ENCODE measurements around the gene FYCO1.

FYCO1 gene

DNA sequence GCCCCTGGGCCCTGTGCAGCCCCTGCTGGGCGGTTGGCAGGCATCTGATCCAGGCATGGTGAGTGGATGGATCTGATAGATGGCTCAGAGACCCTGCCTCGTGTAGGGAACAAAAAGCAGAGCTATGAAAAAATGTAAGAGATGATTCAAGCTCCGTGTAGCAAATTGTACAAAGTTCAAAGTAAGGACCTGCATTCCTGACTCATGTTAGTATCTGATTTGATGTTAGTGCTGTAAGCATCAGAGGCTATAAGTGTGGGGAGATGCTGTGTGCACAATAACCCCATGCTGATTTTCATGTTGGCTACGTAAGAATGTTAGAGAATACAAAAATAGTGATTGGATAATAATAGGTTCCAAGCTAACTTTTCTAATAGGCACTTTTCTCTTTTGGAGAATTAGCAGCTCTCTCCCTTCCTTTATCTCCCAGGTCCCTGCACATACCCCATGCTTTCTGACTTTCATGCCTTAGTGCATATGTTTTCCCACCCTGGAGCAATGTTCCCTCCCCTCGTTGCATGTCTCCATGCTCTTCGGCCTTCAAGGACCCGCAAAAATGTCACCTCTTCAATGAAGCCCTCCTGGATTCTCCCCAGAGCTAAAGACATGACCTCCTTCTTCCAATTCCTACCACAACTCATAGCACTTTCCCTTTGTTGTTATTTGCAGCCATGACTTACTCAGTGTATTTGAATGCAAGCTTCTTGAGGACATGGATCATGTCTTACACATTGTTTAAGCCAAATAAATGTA is 107.7 kb downstream of the FYCO1 start:
- TF ChIP-seq, protein P1, sequence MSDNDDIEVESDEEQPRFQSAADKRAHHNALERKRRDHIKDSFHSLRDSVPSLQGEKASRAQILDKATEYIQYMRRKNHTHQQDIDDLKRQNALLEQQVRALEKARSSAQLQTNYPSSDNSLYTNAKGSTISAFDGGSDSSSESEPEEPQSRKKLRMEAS (IDR thresholded peaks at IDR 0.05), result no peak
- TF ChIP-seq, protein P2, sequence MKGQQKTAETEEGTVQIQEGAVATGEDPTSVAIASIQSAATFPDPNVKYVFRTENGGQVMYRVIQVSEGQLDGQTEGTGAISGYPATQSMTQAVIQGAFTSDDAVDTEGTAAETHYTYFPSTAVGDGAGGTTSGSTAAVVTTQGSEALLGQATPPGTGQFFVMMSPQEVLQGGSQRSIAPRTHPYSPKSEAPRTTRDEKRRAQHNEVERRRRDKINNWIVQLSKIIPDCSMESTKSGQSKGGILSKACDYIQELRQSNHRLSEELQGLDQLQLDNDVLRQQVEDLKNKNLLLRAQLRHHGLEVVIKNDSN (IDR thresholded peaks at IDR 0.05), result no peak
- TF ChIP-seq EP300 (IDR thresholded peaks at IDR 0.05; ENCODE audit: borderline replicate concordance), result no peak
- TF ChIP-seq ZBTB7A (IDR thresholded peaks at IDR 0.05; ENCODE audit: low read depth), result no peak

DNA sequence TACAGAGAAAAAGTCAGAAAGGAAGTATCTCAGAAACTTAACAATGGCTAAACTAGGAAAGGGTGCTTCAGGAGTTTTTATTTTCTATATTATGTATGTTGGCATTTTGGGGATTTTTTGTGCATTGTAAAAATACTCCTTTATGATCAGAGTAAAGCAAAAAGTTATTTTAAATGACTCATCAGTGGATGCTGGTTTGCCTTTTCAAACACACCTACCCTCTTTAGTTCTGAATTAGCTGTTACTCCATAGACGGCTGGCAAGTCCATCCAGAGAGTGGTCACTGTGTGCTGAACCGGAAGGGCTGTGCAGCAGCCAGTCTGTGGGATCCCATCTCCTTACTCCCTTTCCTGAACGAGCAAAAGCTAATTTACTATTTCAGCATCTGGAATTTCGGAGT is 108.3 kb downstream of the FYCO1 start:
- no peak for TF ChIP-seq EP300 (IDR thresholded peaks at IDR 0.05; ENCODE audit: borderline replicate concordance)
- no peak for TF ChIP-seq TEAD4 (IDR thresholded peaks at IDR 0.05)
- no peak for TF ChIP-seq NFIC (IDR thresholded peaks at IDR 0.05)
- TF ChIP-seq CEBPB (IDR thresholded peaks at IDR 0.05), result no peak
- TF ChIP-seq TAF1 (IDR thresholded peaks at IDR 0.05; ENCODE audit: low read depth), result no peak
- TF ChIP-seq FOXM1 (IDR thresholded peaks at IDR 0.05; ENCODE audit: borderline replicate concordance, low read depth), result no peak
- TF ChIP-seq RAD21 (IDR thresholded peaks at IDR 0.05; ENCODE audit: low read depth), result no peak
- no peak for TF ChIP-seq CREB1 (IDR thresholded peaks at IDR 0.05; ENCODE audit: low read depth)
- TF ChIP-seq, protein P2 (IDR thresholded peaks at IDR 0.05), result no peak
- no peak for TF ChIP-seq YY1 (IDR thresholded peaks at IDR 0.05; ENCODE audit: low read depth)
- TF ChIP-seq TCF12 (IDR thresholded peaks at IDR 0.05; ENCODE audit: low read depth), result no peak
- TF ChIP-seq, protein P1 (IDR thresholded peaks at IDR 0.05), result no peak
- TF ChIP-seq EGR1 (IDR thresholded peaks at IDR 0.05), result no peak
- TF ChIP-seq, protein P3, sequence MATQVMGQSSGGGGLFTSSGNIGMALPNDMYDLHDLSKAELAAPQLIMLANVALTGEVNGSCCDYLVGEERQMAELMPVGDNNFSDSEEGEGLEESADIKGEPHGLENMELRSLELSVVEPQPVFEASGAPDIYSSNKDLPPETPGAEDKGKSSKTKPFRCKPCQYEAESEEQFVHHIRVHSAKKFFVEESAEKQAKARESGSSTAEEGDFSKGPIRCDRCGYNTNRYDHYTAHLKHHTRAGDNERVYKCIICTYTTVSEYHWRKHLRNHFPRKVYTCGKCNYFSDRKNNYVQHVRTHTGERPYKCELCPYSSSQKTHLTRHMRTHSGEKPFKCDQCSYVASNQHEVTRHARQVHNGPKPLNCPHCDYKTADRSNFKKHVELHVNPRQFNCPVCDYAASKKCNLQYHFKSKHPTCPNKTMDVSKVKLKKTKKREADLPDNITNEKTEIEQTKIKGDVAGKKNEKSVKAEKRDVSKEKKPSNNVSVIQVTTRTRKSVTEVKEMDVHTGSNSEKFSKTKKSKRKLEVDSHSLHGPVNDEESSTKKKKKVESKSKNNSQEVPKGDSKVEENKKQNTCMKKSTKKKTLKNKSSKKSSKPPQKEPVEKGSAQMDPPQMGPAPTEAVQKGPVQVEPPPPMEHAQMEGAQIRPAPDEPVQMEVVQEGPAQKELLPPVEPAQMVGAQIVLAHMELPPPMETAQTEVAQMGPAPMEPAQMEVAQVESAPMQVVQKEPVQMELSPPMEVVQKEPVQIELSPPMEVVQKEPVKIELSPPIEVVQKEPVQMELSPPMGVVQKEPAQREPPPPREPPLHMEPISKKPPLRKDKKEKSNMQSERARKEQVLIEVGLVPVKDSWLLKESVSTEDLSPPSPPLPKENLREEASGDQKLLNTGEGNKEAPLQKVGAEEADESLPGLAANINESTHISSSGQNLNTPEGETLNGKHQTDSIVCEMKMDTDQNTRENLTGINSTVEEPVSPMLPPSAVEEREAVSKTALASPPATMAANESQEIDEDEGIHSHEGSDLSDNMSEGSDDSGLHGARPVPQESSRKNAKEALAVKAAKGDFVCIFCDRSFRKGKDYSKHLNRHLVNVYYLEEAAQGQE (IDR thresholded peaks at IDR 0.05; ENCODE audit: low read depth), result no peak
- no peak for TF ChIP-seq ZBTB7A (IDR thresholded peaks at IDR 0.05; ENCODE audit: low read depth)

DNA sequence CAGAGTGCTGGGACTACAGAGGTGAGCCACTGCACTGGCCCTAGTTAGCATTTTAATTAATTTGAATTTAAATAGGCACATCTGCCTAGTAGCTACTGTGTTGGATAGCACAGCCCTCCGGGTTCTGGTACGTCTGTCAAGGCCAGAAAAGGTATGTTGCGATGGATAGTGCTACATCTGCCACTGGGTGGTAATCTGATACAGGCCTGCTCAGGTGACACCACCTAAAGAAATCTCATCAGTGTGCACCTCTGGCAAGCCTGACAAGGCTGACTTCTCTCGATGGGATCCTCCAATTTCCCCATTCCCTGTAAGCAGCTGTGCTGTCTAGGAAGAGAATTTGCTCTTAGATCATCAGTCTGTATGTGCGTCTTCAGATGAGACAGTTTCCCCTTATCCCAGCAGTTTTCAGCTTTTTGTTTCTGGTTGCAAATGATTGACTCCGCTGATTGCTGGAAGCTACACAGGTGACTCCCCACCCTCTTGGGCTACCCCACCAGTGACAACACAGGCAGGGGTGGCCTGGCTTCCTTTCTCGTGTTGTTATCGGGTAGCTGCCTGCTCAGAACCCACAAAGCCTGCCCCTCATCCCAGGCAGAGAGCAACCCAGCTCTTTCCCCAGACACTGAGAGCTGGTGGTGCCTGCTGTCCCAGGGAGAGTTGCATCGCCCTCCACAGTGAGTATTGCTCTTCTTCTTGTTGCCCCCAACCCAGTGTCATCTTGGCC is 109.5 kb downstream of the FYCO1 start, which contains the start of gene CCR9:
Gene CCR9 (plus strand): TSS at position 565 of the 727 bp plus-strand sequence. CDS start 8,391 bp downstream, outside the sequence.
- TF ChIP-seq, protein P2 (IDR thresholded peaks at IDR 0.05), result no peak
- no peak for TF ChIP-seq EGR1 (IDR thresholded peaks at IDR 0.05)
- no peak for TF ChIP-seq TAF1 (IDR thresholded peaks at IDR 0.05; ENCODE audit: low read depth)
- TF ChIP-seq, protein P3 (IDR thresholded peaks at IDR 0.05; ENCODE audit: low read depth), result no peak
- no peak for TF ChIP-seq YY1 (IDR thresholded peaks at IDR 0.05; ENCODE audit: low read depth)
- no peak for TF ChIP-seq RAD21 (IDR thresholded peaks at IDR 0.05; ENCODE audit: low read depth)
- TF ChIP-seq TEAD4 (IDR thresholded peaks at IDR 0.05), result no peak
- no peak for TF ChIP-seq TCF12 (IDR thresholded peaks at IDR 0.05; ENCODE audit: low read depth)
- TF ChIP-seq, protein P1 (IDR thresholded peaks at IDR 0.05), result no peak
- TF ChIP-seq FOXM1 (IDR thresholded peaks at IDR 0.05; ENCODE audit: borderline replicate concordance, low read depth), result no peak
- TF ChIP-seq CEBPB (IDR thresholded peaks at IDR 0.05), result no peak
- TF ChIP-seq CREB1 (IDR thresholded peaks at IDR 0.05; ENCODE audit: low read depth), result no peak
- TF ChIP-seq NFIC (IDR thresholded peaks at IDR 0.05), result no peak

DNA sequence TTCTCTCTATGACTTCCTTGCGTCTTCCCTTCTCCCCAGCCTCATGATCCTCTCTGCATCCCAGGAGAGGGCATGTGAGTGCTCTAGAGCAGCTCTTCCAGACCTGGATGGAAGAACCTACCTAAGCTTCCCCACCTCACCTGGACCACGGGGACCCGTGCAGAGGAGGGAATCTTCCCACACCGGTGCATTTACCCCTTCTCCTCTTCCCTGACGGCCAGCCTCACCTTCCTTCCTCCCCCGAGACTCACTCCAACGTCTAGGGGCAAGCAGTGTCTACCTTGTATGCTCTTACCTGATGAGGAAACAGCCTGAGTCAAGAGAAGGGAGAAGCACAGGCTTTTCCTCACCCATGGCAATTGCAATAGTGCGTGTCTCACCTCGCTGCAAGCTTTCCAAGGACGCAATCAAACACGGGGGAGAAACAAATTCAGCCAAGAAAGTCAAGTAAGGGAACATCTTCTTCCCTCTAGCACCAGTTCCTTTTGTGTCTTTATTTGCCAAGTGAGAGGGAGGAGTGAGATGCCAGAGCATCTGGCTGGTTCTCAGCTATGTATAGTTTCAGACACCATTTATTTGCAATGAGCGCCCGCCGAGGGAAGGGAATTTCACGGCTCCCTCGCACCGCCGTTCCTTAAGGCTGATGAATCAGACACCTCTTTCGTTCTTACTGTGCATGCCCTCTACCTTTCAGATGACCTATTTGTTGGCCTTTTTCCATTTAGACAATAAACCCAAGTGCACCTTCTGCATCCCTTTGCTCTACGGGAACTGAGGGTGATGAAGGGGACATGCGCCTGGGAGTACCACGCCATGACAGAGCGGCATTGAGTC is 111.0 kb downstream of the FYCO1 start:
- no peak for TF ChIP-seq EP300 (IDR thresholded peaks at IDR 0.05; ENCODE audit: borderline replicate concordance)
- no peak for TF ChIP-seq YY1 (IDR thresholded peaks at IDR 0.05; ENCODE audit: low read depth)
- TF ChIP-seq, protein P1 (IDR thresholded peaks at IDR 0.05), result no peak
- TF ChIP-seq RAD21 (IDR thresholded peaks at IDR 0.05; ENCODE audit: low read depth), result no peak
- TF ChIP-seq, protein P3 (IDR thresholded peaks at IDR 0.05; ENCODE audit: low read depth), result no peak
- TF ChIP-seq EGR1 (IDR thresholded peaks at IDR 0.05), result no peak
- no peak for TF ChIP-seq FOXM1 (IDR thresholded peaks at IDR 0.05; ENCODE audit: borderline replicate concordance, low read depth)
- no peak for TF ChIP-seq TCF12 (IDR thresholded peaks at IDR 0.05; ENCODE audit: low read depth)
- TF ChIP-seq TAF1 (IDR thresholded peaks at IDR 0.05; ENCODE audit: low read depth), result no peak
- TF ChIP-seq ZBTB7A (IDR thresholded peaks at IDR 0.05; ENCODE audit: low read depth), result no peak
